HL-60 (cell line): Measurements from ENCODE around the gene ALG11.
"Not testable (repeated sequence)": the region's sequence is repeated elsewhere in the genome, so short reads cannot be mapped to it uniquely, and the experiment has no call there.

Experiments used
- DNase-seq, 2 experiments: peaks; one replicate each; pipeline ENCODE4 v3.0.0-alpha.2; 2010 to 2020; ENCODE audit warnings: low read depth in 1 of 2, low spot score in 1 of 2
- H3K27ac ChIP-seq: fragments of 250-450 bp; sonication (Bioruptor Pico); replicated peaks from 2 replicates; pipeline ENCODE4 v1.5.1; 2020; ENCODE audit warnings: mild to moderate bottlenecking, moderate library complexity
- H3K27me3 ChIP-seq: fragments of 250-450 bp; sonication (Bioruptor Pico); 2 replicates; pipeline ENCODE4 v1.5.1; 2021; ENCODE audit warnings: mild to moderate bottlenecking, moderate library complexity; ENCODE audit not compliant: insufficient read depth, poor library complexity, severe bottlenecking
- H3K4me3 ChIP-seq: replicated peaks from 2 replicates; pipeline ENCODE4 v1.5.1; 2011; ENCODE audit warnings: mild to moderate bottlenecking, control low read depth, low read length; ENCODE audit not compliant: insufficient read depth
- CTCF ChIP-seq: IDR thresholded peaks from one replicate; pipeline ENCODE4 v1.5.1; 2011; ENCODE audit warnings: low read length, control low read depth, inconsistent platforms; ENCODE audit not compliant: insufficient read depth
- GABPA ChIP-seq: IDR thresholded peaks from 2 replicates; pipeline ENCODE4 v1.6.1; 2012; ENCODE audit warnings: low read depth
- POLR2AphosphoS5 ChIP-seq: IDR thresholded peaks from 2 replicates; pipeline ENCODE4 v1.6.1; 2012; ENCODE audit warnings: low read depth
- REST ChIP-seq: IDR thresholded peaks from 2 replicates; pipeline ENCODE4 v1.6.1; 2012; ENCODE audit warnings: low read depth; ENCODE audit not compliant: insufficient replicate concordance
- SPI1 ChIP-seq: IDR thresholded peaks from 2 replicates; pipeline ENCODE4 v1.6.1; 2012; ENCODE audit warnings: low read depth, mild to moderate bottlenecking, borderline replicate concordance

Gene ALG11

GRCh38 chr13:52027832-52028231 is 15.6 kb downstream of the ALG11 start:
- no peak for DNase-seq
- Histone ChIP-seq H3K27ac (no peak overlapping the region), H3K4me3 (no peak overlapping the region), H3K27me3 (no peaks in the 10 kb centered on the region)
- no peak for TF ChIP-seq CTCF
- TF ChIP-seq REST, result no peak
- TF ChIP-seq SPI1, result no peak
- TF ChIP-seq GABPA, result no peak
- TF ChIP-seq POLR2AphosphoS5, result no peak

DNA sequence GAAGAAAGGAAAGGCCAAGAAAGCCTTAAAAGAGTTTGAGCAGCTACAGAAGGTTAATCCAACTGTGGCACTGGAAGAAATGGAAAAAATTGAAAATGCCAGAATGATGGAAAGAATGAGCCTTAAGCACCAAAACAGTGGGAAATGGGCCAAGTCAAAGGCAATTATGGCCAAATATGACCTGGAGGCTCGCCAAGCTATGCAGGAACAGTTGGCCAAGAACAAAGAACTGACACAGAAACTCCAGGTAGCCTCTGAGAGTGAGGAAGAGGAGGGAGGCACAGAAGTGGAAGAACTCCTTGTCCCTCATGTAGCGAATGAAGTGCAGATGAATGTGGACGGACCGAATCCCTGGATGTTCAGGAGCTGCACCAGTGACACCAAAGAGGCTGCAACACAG is 17.4 kb downstream of the ALG11 start:
- H3K27me3 ChIP-seq, result no peaks in the 10 kb centered on the region
- no peak overlapping the region for H3K27ac ChIP-seq
- H3K4me3 ChIP-seq, result no peak overlapping the region
- no peak for TF ChIP-seq CTCF
- no peak for TF ChIP-seq POLR2AphosphoS5
- TF ChIP-seq SPI1, result no peak
- no peak for TF ChIP-seq REST
- no peak for TF ChIP-seq GABPA
- no peak for DNase-seq

- not testable (repeated sequence) for H3K4me3 ChIP-seq, H3K27ac ChIP-seq, DNase-seq, H3K27me3 ChIP-seq
Measured at GRCh38 chr13:52030401-52030800, 18.2 kb downstream of the ALG11 start.

- Histone ChIP-seq H3K4me3 (no peak overlapping the region), H3K27ac (no peak overlapping the region), H3K27me3 (no peaks in the 10 kb centered on the region)
- no peak for DNase-seq
- TF ChIP-seq CTCF (no peak), REST (no peak), SPI1 (no peak), GABPA (no peak), POLR2AphosphoS5 (no peak)
Measured at GRCh38 chr13:52033039-52033438, 20.8 kb downstream of the ALG11 start.
